ES-I3 (cell line): ENCODE measurements around the gene SH3PXD2A.
"Not testable (repeated sequence)": the region's sequence is repeated elsewhere in the genome, so short reads cannot be mapped to it uniquely, and the experiment has no call there.

Experiments used
- H3K36me3 ChIP-seq: 2 replicates; pipeline ENCODE4 v1.6.1; 2013; ENCODE audit warnings: mild to moderate bottlenecking, low read length, control low read depth, moderate library complexity; ENCODE audit not compliant: insufficient read depth
- H3K4me1 ChIP-seq: 2 replicates; pipeline ENCODE4 v1.6.1; 2013; ENCODE audit warnings: mild to moderate bottlenecking, control low read depth, low read length; ENCODE audit not compliant: insufficient read depth
- H3K9ac ChIP-seq: 2 replicates; pipeline ENCODE4 v1.6.1; 2013; ENCODE audit warnings: low read depth, mild to moderate bottlenecking, low read length, moderate library complexity
- H3K9me3 ChIP-seq: 2 replicates; pipeline ENCODE4 v1.6.1; 2013; ENCODE audit warnings: mild to moderate bottlenecking, low read length, moderate library complexity; ENCODE audit not compliant: control insufficient read depth, insufficient read depth

The SH3PXD2A gene

DNA sequence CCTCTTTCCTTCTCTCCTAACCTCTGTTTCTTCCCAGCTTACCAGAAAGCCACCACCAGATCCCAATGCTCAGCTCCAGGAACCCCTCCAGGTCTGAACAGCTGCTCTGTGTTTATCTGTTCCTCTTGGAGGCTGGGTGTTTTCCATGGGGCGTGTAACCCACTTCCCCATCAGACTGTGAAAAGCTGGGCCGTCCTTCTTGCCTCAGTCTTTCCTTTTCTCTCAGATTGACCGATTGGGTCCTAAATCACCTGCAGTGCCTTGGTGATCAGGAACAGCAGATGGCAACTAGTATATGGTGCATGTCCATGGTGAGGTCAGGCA, 4.8 kb downstream of the SH3PXD2A start:
- Histone ChIP-seq H3K36me3 (no peaks in the 10 kb centered on the region), H3K4me1 (peaks cover 29% of the 10 kb centered on the region), H3K9me3 (no peaks in the 10 kb centered on the region), H3K9ac (no peak overlapping the region)

GRCh38 chr10:103849880-103850571, 5.3 kb downstream of the SH3PXD2A start:
- Histone ChIP-seq H3K4me1 (peaks cover 29% of the 10 kb centered on the region), H3K9me3 (no peaks in the 10 kb centered on the region), H3K9ac (no peak overlapping the region), H3K36me3 (no peaks in the 10 kb centered on the region)

GRCh38 chr10:103849212-103849877, 6.0 kb downstream of the SH3PXD2A start:
- Histone ChIP-seq H3K4me1 (peaks cover 29% of the 10 kb centered on the region), H3K9ac (no peak overlapping the region), H3K36me3 (no peaks in the 10 kb centered on the region), H3K9me3 (no peaks in the 10 kb centered on the region)

DNA sequence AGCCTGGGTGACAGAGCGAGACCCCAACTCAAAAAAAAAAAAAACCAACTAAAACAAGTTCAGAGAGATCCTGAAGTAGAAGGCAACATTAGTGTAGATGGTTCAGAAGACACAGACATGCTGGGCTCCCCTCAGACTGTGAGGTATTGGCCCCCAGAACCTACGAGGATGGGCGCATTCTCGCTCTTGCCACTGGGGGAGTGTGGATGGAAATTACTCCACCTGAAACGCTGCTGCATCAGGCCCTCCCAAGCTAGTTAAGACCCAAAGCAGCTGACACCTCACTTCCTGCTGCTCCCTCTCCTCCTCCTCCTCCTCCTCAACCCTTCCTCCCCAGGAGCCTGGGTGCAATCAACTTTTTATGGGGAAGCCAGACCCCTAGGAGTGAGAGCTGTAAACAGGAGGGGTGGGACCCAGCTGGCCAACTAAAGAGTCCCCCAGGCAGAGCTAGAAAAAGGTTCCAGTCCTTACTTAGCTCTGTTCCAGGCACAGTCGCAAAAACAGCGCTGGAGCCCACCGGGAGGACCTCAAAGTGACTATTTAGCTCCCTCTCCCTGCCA, 7.4 kb downstream of the SH3PXD2A start:
- H3K9me3 ChIP-seq: no peaks in the 10 kb centered on the region
- H3K9ac ChIP-seq: no peak overlapping the region
- H3K36me3 ChIP-seq: no peaks in the 10 kb centered on the region
- peaks cover 23% of the 10 kb centered on the region for H3K4me1 ChIP-seq

- no peaks in the 10 kb centered on the region for H3K9me3 ChIP-seq
- H3K36me3 ChIP-seq: no peaks in the 10 kb centered on the region
- no peak overlapping the region for H3K9ac ChIP-seq
- H3K4me1 ChIP-seq: peaks cover 23% of the 10 kb centered on the region
Measured at GRCh38 chr10:103847346-103847745, 8.0 kb downstream of the SH3PXD2A start.

- Histone ChIP-seq H3K9ac (no peak overlapping the region), H3K9me3 (no peaks in the 10 kb centered on the region), H3K36me3 (no peaks in the 10 kb centered on the region), H3K4me1 (peaks cover 29% of the 10 kb centered on the region)
Measured at GRCh38 chr10:103845972-103846371, 9.4 kb downstream of the SH3PXD2A start.

- peaks cover 33% of the 10 kb centered on the region for H3K4me1 ChIP-seq
Measured at GRCh38 chr10:103845346-103845745, 10.0 kb downstream of the SH3PXD2A start.

GRCh38 chr10:103843854-103844570, 11.4 kb downstream of the SH3PXD2A start:
- no peaks in the 10 kb centered on the region for H3K36me3 ChIP-seq
- no peaks in the 10 kb centered on the region for H3K9me3 ChIP-seq
- H3K4me1 ChIP-seq: peaks cover 37% of the 10 kb centered on the region
- no peak overlapping the region for H3K9ac ChIP-seq

More at GRCh38 chr10:103845346-103845745, 10.0 kb downstream of the SH3PXD2A start:
- not testable (repeated sequence) for H3K9me3 ChIP-seq, H3K36me3 ChIP-seq, H3K9ac ChIP-seq

DNA sequence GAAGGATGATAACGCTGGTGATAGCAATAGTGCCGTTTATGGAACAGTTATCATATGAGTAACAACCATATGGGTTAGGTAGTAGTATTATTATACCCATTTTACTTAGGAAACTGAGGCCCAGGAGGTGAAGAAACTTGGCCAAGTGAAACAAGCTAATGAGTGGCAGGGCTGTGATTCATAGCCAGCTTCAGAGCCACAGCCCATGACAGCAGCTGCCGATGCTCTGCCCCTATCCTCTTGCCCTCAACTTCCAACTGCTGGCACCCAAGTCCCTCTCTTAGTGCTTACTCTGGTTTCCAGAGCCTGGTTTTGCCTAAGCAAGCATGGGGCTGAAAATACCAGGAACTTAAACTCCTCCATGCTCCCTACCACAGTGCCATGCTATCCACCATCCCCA, 12.3 kb downstream of the SH3PXD2A start:
- Histone ChIP-seq H3K4me1 (peaks cover 38% of the 10 kb centered on the region), H3K9ac (no peak overlapping the region), H3K9me3 (no peaks in the 10 kb centered on the region), H3K36me3 (no peaks in the 10 kb centered on the region)

GRCh38 chr10:103842605-103843004, 12.8 kb downstream of the SH3PXD2A start:
- Histone ChIP-seq H3K4me1 (peaks cover 37% of the 10 kb centered on the region), H3K9ac (no peak overlapping the region), H3K36me3 (no peaks in the 10 kb centered on the region), H3K9me3 (no peaks in the 10 kb centered on the region)

- Histone ChIP-seq H3K4me1 (peaks cover 36% of the 10 kb centered on the region), H3K36me3 (no peaks in the 10 kb centered on the region), H3K9ac (no peak overlapping the region), H3K9me3 (no peaks in the 10 kb centered on the region)
Measured at GRCh38 chr10:103841519-103841918, 13.9 kb downstream of the SH3PXD2A start.

DNA sequence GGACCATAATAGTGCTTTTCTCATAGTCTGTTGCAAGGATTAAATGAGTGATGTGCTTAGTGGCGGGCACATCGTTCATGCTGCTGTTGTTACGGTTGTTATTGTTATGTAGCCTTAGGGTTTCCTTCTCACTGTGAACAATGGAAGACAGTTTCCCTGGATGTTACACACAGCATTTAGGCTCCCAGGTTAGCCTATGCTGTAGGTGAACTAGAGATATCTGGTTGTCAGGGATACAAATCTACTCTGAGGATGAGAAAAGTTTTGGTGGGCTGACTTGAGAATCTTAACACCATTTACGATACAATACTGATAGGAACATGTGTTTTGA, 14.7 kb downstream of the SH3PXD2A start:
- no peaks in the 10 kb centered on the region for H3K9me3 ChIP-seq
- peaks cover 28% of the 10 kb centered on the region for H3K4me1 ChIP-seq
- no peak overlapping the region for H3K9ac ChIP-seq
- no peaks in the 10 kb centered on the region for H3K36me3 ChIP-seq

GRCh38 chr10:103839872-103840739, 15.3 kb downstream of the SH3PXD2A start:
- Histone ChIP-seq H3K36me3 (no peaks in the 10 kb centered on the region), H3K4me1 (peaks cover 27% of the 10 kb centered on the region), H3K9me3 (no peaks in the 10 kb centered on the region), H3K9ac (no peak overlapping the region)

- no peaks in the 10 kb centered on the region for H3K9me3 ChIP-seq
- H3K4me1 ChIP-seq: peaks cover 33% of the 10 kb centered on the region
- no peaks in the 10 kb centered on the region for H3K36me3 ChIP-seq
- no peak overlapping the region for H3K9ac ChIP-seq
Measured at GRCh38 chr10:103839519-103839871, 15.9 kb downstream of the SH3PXD2A start.
